DMS79 (cell line): ENCODE measurements around the gene GRIK3.
"Not testable (repeated sequence)": the region's sequence is repeated elsewhere in the genome, so short reads cannot be mapped to it uniquely, and the experiment has no call there.

Experiments used
- DNase-seq: peaks from one replicate; lab custom pipeline; 2025; lab: John Stamatoyannopoulos, UW

GRIK3 gene

DNA sequence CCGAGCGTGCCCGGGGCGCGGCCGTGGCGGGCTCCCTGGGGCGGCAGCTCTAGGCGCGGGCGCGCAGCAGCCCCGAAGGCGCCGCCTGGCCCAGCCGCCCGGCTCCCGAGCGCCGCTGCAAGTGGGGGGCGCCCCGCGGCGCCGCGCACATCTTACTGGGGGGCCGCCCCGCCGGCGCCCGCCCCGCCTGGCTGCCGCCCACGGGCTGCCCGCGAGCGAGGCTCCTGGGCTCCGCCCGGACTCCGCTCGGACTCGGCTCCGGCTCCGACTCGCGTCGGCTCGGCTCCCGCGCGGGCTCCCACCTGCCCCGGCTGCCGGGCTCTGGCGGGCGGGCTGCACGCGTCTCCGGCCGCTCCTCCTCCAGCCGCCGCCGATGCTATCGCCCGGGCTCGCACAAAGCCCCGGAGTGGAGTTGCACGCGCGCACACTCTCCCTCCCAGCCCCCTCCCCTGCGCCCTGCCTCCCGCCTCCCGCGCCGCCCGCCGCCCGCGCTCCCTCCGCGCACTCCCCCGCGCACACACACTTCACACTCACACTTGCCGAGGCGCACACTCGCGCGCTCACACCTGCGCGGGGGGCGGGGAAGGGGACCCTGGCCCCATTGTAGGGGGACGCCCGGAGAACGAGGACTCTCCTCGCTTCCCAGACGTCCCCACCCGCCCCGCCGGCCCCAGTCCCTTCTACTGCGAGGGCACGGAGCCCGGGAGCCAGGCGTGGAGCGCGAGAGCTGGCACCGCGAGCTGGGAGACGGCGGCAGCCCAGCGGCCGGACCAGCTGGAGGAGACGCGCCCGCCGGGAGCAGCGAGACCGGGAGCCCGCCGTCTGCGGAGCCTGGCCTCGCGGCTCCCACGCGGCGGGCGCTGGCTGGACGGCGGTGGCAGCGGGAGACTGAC, at the start of gene GRIK3:
Gene GRIK3 (minus strand): TSS at position 395 of the 893 bp plus-strand sequence. CDS start 407 bp downstream, outside the sequence.
- peak; percentile 39 for DNase-seq

DNA sequence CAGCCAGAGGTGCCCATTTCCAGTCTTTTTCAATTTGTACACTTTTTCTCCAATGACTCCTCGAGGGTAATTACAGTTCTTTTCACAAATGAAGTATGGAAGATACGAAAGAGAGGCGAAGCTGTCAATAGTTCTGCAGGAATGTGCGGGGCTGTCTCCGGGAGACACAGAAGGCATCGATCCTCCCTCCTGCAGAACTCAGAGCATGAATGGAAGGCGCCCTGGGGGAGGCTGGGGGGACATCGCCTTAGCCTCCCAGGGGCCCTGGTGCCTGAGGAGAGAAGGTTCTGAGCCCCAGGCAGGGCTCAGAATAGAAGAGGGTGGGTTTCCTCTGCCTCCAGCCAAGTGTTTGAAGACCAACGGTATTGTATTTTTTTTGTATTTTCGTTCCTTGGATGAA, 49.7 kb upstream of the GRIK3 start:
- no peak for DNase-seq

DNA sequence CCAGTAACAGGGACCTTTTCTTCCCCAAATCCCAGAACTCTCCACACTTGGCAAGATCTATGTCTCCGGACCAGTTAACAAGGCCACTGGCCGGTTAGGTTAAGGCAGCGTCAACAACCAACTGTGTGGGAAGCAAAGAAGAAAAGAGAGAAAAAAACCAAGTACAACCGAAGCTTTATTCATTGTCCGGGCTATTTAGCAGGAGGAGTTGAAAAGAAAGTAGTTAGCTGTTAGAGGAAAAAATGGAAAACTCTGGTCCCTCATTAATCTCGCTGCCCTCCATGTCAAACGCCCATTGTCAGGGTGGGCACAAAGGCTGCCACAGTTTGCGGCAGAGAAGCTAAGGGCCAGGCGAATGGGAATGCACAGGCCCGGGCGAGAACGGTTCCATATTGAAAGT, 49.3 kb upstream of the GRIK3 start:
- no peak for DNase-seq

DNA sequence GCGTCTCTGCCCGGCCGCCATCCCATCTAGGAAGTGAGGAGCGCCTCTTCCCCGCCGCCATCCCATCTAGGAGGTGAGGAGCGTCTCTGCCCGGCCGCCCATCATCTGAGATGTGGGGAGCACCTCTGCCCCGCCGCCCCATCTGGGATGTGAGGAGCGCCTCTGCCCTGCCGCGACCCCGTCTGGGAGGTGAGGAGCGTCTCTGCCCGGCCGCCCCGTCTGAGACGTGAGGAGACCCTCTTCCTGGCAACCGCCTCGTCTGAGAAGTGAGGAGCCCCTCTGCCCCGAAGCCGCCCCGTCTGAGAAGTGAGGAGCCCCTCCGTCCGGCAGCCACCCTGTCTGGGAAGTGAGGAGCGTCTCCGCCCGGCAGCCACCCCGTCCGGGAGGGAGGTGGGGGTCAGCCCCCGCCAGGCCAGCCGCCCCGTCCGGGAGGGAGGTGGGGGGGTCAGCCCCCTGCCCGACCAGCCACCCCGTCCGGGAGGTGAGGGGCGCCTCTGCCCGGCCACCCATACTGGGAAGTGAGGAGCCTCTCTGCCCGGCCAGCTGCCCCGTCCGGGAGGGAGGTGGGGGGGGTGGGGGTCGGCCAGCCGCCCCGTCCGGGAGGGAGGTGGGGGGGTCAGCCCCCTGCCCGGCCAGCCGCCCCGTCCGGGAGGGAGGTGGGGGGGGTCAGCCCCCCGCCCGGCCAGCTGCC, 46.1 kb upstream of the GRIK3 start:
- not testable (repeated sequence) for DNase-seq

DNA sequence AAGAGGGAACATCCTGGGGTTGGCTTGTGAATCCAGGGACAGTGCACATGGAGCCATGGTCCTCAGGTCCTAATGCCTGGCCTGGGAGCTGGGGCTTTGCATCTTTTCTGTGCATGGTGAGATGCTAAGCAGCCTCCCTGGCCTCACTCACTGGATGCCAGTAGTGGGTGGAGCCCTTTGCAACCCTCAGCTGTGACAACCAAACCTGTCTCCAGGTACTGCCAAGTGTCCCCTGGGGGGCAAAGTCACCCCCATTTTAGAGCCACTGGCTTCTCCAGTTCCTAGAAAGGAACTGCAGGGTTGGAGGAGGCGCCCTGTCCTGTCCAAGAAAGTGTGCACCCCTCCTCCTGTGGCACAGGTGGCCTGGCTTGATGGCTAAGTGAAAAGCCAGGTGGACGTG, 44.6 kb upstream of the GRIK3 start:
- DNase-seq = peak; percentile 95

DNA sequence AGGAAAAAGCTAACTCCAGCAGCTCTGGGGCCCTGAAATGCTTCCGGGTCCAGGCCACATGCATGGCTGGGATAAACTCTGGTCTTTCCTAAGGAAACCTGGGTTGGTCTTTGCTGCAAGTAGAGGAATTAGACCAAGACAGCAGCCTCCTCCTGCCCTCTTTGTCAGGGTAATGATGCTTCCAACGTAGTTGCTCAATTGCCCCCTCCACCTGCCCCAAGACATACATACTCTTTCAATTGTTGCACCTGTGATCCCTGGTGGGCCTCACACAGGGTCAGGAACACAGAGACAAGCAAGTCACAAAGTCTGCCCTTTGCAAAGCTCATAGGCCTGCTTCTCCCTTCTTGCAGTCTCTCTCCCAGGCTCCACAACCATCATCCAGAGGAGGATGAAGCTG, 41.9 kb upstream of the GRIK3 start:
- no peak for DNase-seq

DNA sequence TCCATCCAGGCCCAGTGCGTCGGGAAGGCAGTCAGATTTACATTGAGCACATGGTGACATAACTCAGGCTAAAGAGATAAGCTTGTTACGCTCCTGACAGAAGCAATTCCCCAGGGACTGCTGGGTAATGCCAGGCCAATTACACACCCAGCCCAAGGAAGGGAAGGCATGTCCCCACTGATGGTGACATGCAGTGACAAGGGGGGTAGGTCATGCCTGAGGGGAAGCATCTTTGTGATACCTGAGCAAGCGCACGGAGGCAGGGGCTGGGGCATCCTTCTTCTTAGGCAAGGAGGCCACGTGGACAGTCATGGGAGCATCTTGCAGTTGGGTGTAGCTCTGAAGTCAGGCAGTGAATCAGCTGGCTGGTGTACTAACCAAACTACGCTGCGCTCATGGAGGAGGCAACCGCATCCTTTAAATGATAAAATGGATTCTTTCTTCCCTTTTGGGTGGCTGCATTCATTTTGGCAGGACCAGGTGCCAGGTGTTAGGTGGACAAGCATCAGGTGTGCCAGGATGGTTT, 39.6 kb upstream of the GRIK3 start:
- peak; percentile 94 for DNase-seq

DNA sequence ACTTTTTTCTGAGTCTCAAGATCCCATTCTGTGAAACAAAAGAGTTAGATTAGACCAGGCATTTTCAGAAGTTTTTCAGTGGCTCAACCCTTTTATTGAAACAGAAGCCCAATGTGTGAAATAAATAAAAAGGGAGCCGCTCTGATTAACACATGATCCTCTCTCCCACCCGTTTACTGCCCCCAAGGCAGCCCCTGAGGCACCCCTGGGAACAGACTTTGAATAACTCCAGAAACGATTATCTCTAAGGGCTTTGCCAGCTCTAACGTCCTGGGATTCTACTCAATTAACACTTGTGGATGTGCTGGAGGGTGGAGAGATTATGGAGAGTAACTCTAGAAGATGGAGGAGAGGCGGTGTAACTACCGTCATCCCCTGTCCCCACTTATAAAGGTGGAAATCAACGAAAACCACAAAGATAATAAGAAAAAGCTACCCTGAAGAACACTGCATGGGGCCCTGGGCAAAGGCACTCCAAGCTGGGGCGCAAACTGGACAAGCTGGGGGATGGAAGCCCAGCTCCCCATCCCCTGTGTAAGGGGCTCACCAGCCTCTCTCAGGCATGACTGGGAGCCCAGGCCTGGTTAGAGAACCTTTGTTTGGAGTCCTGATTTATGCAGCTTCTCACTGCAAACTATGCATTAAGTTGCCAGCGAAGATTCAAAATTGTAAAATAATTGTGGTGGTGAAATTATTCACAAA, 39.0 kb upstream of the GRIK3 start:
- peak; percentile 71 for DNase-seq

DNA sequence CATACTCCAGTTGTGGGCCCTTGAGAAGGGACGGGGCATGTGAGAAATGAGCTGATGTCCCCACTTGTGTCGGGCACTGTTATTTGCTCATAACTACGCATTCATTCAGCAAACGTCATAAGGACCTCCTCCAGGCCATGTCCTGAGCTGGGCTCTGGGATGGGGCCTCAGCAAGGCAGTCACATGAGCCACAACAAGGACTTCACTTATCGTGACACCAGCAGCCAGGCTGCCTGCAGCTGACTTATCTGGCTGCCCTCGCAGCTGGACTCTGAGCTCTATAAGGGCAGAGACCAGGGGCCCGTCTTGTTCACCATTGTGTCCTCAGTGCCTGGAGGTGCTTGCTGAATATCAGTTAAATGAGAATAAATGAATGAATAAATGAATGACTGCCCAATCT, 37.5 kb upstream of the GRIK3 start:
- DNase-seq = no peak

DNA sequence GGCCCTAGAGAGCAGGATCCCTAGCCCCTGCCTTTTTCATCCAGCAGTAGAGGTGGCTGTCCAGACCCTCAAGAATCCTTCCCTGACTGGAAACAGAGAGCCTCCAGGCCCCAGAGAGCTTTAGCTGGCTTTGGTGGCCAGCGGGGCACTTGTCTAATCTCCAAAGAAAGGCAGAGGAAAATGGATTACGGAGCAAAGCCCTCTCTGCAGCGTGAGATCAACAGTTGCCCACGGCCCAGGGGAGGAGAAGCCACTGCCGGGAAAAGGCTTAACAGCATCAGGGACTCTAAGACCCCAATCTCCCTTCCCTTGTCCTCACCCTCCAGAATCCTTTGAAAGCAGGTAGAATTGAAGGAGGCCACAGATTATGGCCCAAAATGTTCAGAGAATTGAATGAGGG, 35.8 kb upstream of the GRIK3 start:
- no peak for DNase-seq

DNA sequence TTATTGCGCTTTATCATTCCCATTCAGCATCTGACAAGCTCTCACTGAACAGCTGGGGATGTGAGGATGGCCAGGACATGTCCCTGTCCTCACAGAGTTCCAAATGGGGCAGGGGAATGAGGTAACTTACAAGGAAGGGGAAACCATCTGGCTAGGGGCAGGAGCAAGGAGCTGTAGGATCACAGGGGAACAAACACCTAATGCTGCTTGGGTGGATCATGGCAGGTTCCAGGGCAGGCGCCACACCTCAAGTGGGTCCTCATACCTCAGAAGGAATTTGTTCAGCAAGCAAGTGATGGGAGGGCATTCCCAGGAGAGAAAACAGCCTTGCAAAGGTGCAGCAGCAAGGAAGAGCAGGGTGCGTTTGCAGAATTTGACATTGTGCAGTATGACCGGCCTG, 35.1 kb upstream of the GRIK3 start:
- peak; percentile 15 for DNase-seq

DNA sequence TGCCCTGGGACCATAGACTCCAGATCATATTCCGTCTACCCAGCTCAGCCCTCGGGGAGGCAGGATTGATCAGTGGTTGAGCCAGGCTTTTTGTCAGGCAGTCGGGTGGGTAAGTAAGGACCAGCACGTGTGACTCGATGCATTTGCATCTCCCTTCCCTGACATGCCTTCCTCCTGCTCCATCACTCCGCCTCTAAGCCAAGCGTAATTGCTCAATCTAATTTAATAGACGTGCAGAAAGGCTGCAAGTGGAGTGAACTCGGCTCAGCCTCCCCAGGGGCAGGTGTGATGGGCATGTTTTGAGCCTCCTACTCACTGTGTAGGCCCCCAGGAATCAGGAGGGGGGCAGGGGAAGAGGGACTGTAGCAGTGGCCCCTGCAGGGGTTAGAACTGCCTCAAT, 34.6 kb upstream of the GRIK3 start:
- DNase-seq = no peak

DNA sequence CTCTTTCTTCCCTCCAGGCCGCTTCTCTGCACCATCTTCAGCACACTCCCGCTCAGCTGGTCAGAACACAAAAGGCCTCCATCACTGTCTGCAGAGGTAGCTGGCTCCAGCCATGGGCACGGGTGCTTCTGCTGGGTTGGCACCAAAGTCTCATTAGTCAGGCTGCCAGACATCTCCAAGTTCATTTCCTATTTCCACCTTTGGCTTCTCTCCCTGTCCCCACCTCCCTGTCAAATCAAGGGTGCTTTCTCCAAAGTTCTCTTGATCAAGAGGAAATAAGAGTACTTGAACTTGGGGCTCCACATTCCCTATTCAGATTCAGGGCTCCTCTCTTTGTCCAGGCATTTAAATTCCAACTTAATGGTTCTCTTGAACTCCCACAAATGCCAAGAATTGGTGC, 33.9 kb upstream of the GRIK3 start:
- DNase-seq = peak; percentile 54

DNA sequence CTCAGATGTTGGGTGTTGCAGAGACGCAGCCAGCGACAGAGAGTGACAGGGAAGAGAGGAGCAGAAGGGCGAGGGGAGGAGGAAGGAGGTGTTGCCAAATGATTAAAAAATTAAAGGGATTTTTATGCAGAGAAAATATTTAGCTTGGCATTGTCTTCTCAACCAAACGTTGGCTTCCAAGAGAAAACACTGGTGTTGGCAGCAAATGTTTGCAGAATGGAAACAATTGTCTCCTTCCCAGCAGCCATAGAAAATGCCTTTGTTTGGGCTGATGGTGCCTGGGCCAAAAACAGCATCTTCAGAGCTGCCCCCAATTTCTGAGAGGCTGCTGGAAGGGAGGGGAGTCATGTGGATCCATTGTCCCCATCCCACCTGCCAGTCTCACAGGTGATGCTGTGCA, 29.7 kb upstream of the GRIK3 start:
- no peak for DNase-seq

DNA sequence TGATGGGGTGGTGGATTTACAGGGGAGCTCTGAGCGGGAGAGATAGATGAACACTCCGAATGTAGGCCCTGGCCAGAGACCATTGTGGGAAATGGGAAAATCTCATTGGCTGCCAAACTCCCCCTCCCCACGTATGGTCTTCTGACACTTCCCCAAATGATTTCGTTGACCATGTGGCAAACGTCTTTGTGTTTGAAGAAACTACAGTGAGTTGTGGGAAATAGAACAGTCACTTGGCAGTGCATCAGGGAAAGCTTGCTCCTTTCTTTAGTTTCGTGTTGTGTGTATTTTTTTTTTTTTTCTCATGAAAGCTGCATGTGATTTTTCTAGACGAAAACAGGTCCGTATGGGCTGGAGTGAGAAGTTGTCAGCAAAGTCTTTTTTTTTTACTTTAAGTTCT, 25.0 kb upstream of the GRIK3 start:
- no peak for DNase-seq

DNA sequence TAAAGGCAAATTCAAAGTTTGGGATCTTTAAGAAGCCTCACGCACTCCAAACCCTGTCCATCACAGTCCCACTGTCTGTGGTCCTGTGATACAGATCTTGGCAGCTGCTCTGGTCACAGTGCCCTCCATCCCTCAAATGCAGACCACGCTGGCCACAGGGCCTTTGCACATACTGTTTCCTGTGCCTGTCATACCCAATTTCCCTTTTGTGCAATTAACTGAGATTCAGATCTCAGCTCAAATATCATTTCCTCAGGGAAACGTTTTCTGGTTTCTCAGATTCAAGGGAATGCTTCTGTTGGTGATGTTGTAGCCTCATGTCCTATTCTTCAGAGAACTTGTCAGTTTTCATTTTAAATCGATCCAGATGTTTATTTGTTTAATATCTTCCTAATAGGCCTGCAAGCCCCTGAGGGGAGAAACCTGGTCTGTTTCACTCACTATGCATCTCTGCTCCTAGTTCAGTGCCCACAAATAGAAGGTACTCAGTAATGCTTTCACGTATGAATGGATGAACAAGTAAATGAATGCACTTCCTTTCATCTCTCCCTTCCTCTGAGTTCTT, 24.2 kb upstream of the GRIK3 start:
- DNase-seq = no peak

DNA sequence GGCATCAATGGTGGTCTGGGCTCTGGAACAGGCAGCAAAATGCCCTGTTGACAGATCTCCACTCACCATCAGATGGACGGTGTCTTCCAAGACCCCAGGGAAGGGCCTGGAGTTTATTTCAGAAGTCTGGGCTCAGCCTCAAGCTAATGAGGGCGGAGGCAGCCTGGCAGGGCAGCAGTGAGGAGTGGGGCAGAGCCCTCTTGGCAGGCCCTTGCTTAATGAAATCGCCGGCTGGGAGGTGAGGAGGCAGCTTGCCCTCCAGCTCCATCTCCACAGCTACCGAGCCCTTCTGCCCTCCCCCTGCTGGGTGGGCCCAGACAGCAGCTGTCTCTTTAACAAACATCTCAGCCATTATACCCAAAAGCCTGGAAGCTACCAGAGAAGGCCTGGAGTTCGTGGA, 22.0 kb upstream of the GRIK3 start:
- peak; percentile 75 for DNase-seq

DNA sequence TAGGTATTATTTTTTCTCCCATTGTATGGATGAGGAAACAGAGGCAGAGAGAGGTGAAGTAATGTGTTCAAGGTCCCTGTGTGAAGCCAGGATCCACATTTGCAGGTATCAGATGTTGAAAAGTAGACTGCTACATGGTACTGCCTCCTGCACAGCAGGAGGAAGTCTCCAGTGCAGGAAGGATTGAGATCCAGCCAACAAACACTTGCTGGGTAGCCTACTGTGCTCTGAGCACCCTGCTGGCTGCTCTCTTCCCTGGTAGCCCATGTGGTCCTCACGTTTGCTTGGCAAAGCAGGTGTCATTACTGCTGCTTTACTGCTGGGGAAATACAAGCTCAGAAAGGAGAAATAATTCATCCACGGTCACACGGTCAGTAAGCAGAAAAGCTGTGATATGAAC, 21.3 kb upstream of the GRIK3 start:
- peak; percentile 28 for DNase-seq

DNA sequence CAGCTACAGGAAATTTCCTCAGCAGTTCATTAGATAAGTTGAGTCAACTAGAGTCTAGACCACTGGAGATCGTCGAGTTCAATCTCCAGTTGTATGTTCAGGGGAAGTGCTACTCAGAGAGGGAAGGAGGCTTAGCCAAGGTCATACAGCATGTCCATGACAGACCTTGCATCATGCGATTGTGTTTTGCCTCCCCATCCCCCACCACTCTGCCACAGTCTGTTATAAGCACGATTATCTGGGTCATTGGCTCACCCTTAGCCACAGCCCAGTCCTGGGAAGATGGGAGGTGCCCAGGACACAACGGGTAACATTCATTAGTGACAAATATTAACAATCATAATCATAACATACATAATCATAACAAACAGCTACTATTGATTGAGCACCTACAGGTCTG, 18.9 kb upstream of the GRIK3 start:
- DNase-seq = no peak

DNA sequence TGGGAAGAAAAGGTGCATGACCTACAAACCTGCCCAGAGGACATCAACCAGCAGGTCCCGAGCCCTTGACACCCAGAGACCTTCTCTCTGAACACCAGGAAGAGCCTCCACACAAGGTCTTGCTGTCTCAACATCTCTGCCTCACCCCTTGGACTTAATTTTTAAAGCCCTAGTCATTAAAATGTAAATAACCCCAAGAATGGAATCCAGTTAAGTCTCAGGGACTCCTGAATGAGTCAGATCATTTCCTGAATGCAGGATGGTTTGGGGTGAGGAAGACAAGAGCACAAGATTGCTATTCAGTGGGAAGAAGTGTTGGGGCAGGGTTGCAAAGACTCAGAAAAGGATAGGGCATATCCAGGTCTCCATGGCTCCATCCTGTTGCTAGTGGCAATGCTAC, 17.8 kb upstream of the GRIK3 start:
- DNase-seq = no peak

DNA sequence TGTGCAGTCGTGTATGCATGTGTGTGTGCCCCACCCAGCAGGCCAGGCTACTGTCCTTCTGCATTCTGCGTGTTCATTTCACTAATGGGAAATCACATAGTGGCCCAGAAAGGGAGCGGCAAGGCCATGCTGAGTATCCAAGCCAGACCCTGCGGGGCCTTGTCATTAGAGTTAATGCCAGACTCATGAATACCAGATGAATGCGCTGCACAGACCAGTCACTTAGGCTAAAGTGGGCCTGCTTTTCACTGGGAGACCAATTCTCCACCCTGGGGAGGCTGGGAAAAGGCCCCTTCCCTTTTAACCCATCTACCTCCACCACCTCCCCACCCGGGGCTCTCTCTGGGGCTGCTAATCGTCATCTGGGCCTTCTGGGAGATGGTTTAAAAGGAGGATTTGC, 17.0 kb upstream of the GRIK3 start:
- no peak for DNase-seq

DNA sequence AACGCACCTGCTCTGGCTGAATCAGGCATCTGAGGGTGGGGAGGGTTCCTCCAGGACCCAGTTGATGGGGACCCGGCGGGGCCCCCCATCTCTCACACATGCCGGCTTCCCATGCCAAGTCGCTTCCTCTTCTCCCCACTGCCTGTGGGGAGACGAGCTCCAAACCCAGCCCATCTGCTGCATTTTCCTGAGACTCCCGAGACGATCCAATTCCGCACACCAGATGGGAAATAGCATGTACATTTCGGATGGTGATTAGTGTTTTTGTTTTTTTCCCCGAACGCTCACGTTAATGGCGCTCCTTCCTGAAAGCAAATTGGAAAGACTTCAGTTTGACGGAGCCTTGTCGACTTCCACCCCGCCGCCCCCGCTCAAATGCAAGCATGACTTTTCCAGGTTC, 13.2 kb upstream of the GRIK3 start:
- no peak for DNase-seq
